ENCODE data around the gene DEPDC4.

GRCh38 chr12:100213016-100213891 lies 53.6 kb downstream of the DEPDC4 start:
- TF ChIP-seq EZH2 (IDR thresholded peaks at IDR 0.05; ENCODE audit: insufficient read depth, low read length): no peak
- TF ChIP-seq, protein P1, sequence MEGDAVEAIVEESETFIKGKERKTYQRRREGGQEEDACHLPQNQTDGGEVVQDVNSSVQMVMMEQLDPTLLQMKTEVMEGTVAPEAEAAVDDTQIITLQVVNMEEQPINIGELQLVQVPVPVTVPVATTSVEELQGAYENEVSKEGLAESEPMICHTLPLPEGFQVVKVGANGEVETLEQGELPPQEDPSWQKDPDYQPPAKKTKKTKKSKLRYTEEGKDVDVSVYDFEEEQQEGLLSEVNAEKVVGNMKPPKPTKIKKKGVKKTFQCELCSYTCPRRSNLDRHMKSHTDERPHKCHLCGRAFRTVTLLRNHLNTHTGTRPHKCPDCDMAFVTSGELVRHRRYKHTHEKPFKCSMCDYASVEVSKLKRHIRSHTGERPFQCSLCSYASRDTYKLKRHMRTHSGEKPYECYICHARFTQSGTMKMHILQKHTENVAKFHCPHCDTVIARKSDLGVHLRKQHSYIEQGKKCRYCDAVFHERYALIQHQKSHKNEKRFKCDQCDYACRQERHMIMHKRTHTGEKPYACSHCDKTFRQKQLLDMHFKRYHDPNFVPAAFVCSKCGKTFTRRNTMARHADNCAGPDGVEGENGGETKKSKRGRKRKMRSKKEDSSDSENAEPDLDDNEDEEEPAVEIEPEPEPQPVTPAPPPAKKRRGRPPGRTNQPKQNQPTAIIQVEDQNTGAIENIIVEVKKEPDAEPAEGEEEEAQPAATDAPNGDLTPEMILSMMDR (IDR thresholded peaks at IDR 0.05; ENCODE audit: insufficient read depth, low read depth, low read length): no peak

Data from astrocyte (in vitro differentiated cells and primary cell).